SK-N-SH treated with all-trans-retinoic acid at 6 μM for 48 hours (cell line): ENCODE results near the gene SIX2.

Source experiments
- ATAC-seq: fragments of 200-7000 bp; cut with Tn5 transposase; 3 replicates; pipeline ENCODE4 v1.9.1; 2020; ENCODE audit warnings: mild to moderate bottlenecking, moderate library complexity
- ARNTL ChIP-seq: fragments of 450-650 bp; formaldehyde crosslinking; IDR thresholded peaks from 2 replicates; pipeline ENCODE4 v1.5.0; 2020; ENCODE audit warnings: low read depth, mild to moderate bottlenecking, moderate library complexity, borderline replicate concordance
- BACH2 ChIP-seq: fragments of 250-450 bp; sonication (Bioruptor Pico); IDR thresholded peaks from 2 replicates; pipeline ENCODE4 v1.9.0; 2021; ENCODE audit warnings: mild to moderate bottlenecking, borderline replicate concordance
- CSDC2 ChIP-seq: fragments of 250-450 bp; sonication (Bioruptor Pico); IDR thresholded peaks from 2 replicates; pipeline ENCODE4 v1.5.0; 2020; ENCODE audit warnings: mild to moderate bottlenecking, moderate library complexity
- CSRNP3 ChIP-seq: fragments of 250-450 bp; sonication (Bioruptor Pico); IDR thresholded peaks from 2 replicates; pipeline ENCODE4 v1.5.1; 2021; ENCODE audit warnings: mild to moderate bottlenecking, moderate library complexity
- GLIS3 ChIP-seq: fragments of 250-450 bp; sonication (Bioruptor Pico); IDR thresholded peaks from 2 replicates; pipeline ENCODE4 v1.5.0; 2020; ENCODE audit warnings: mild to moderate bottlenecking, moderate library complexity
- ISL1 ChIP-seq: fragments of 250-450 bp; sonication (Bioruptor Pico); IDR thresholded peaks from 2 replicates; pipeline ENCODE4 v2.1.2; 2022; ENCODE audit warnings: mild to moderate bottlenecking, moderate library complexity
- OSR1 ChIP-seq: fragments of 250-450 bp; sonication (Bioruptor Pico); IDR thresholded peaks from 2 replicates; pipeline ENCODE4 v1.8.0; 2022; ENCODE audit warnings: moderate library complexity, mild to moderate bottlenecking, inconsistent platforms
- PPARA ChIP-seq: fragments of 250-450 bp; sonication (Bioruptor Pico); IDR thresholded peaks from 2 replicates; pipeline ENCODE4 v1.5.0; 2020; ENCODE audit warnings: mild to moderate bottlenecking, borderline replicate concordance
- RARB ChIP-seq: fragments of 250-450 bp; sonication (Bioruptor Pico); IDR thresholded peaks from 2 replicates; pipeline ENCODE4 v1.8.0; 2021; ENCODE audit warnings: mild to moderate bottlenecking, moderate library complexity
- SNAI2 ChIP-seq: fragments of 250-450 bp; sonication (Bioruptor Pico); IDR thresholded peaks from 2 replicates; pipeline ENCODE4 v1.5.0; 2020; ENCODE audit warnings: mild to moderate bottlenecking, moderate library complexity
- TCF4 ChIP-seq: fragments of 250-450 bp; sonication (Bioruptor Pico); IDR thresholded peaks from 2 replicates; pipeline ENCODE4 v1.8.0; 2021; ENCODE audit warnings: mild to moderate bottlenecking, moderate library complexity, borderline replicate concordance
- TOX ChIP-seq: fragments of 250-450 bp; sonication (Bioruptor Pico); IDR thresholded peaks from 2 replicates; pipeline ENCODE4 v1.8.0; 2021; ENCODE audit warnings: mild to moderate bottlenecking, moderate library complexity, borderline replicate concordance
- ZC3H10 ChIP-seq: fragments of 250-450 bp; sonication (Bioruptor Pico); IDR thresholded peaks from 2 replicates; pipeline ENCODE4 v1.5.1; 2021; ENCODE audit warnings: mild to moderate bottlenecking, moderate library complexity
- ZFP3 ChIP-seq: fragments of 250-450 bp; sonication (Bioruptor Pico); IDR thresholded peaks from 2 replicates; pipeline ENCODE4 v1.5.0; 2020; ENCODE audit warnings: mild to moderate bottlenecking, moderate library complexity
- ZFP30 ChIP-seq: fragments of 450-650 bp; formaldehyde crosslinking; IDR thresholded peaks from 2 replicates; pipeline ENCODE4 v1.5.0; 2022; ENCODE audit warnings: mild to moderate bottlenecking, moderate library complexity
- ZNF565 ChIP-seq: fragments of 450-650 bp; formaldehyde crosslinking; conservative IDR thresholded peaks from 2 replicates; pipeline ENCODE4 v1.5.0; 2020; ENCODE audit warnings: low read depth, mild to moderate bottlenecking, moderate library complexity
- ZNF70 ChIP-seq: fragments of 450-650 bp; formaldehyde crosslinking; IDR thresholded peaks from 2 replicates; pipeline ENCODE4 v1.5.0; 2020; ENCODE audit warnings: mild to moderate bottlenecking, moderate library complexity
- ZNF8 ChIP-seq: fragments of 450-650 bp; formaldehyde crosslinking; IDR thresholded peaks from 2 replicates; pipeline ENCODE4 v1.5.0; 2020; ENCODE audit warnings: mild to moderate bottlenecking, moderate library complexity
- TF ChIP-seq, protein P1 (sequence below): fragments of 250-450 bp; sonication (Bioruptor Pico); IDR thresholded peaks from 2 replicates; pipeline ENCODE4 v1.8.0; 2020; ENCODE audit warnings: mild to moderate bottlenecking, moderate library complexity, borderline replicate concordance
- TF ChIP-seq, protein P2 (sequence below): fragments of 250-450 bp; sonication (Bioruptor Pico); IDR thresholded peaks from 2 replicates; pipeline ENCODE4 v1.5.0; 2020; ENCODE audit warnings: mild to moderate bottlenecking, moderate library complexity
- TF ChIP-seq, protein P3 (sequence below): fragments of 250-450 bp; sonication (Bioruptor Pico); IDR thresholded peaks from 2 replicates; pipeline ENCODE4 v1.8.0; 2021; ENCODE audit warnings: low read depth, mild to moderate bottlenecking, moderate library complexity, borderline replicate concordance
- TF ChIP-seq, protein P4 (sequence below): fragments of 250-450 bp; sonication (Bioruptor Pico); IDR thresholded peaks from 2 replicates; pipeline ENCODE4 v1.5.1; 2020; ENCODE audit warnings: low read depth, mild to moderate bottlenecking, moderate library complexity

Gene SIX2

DNA sequence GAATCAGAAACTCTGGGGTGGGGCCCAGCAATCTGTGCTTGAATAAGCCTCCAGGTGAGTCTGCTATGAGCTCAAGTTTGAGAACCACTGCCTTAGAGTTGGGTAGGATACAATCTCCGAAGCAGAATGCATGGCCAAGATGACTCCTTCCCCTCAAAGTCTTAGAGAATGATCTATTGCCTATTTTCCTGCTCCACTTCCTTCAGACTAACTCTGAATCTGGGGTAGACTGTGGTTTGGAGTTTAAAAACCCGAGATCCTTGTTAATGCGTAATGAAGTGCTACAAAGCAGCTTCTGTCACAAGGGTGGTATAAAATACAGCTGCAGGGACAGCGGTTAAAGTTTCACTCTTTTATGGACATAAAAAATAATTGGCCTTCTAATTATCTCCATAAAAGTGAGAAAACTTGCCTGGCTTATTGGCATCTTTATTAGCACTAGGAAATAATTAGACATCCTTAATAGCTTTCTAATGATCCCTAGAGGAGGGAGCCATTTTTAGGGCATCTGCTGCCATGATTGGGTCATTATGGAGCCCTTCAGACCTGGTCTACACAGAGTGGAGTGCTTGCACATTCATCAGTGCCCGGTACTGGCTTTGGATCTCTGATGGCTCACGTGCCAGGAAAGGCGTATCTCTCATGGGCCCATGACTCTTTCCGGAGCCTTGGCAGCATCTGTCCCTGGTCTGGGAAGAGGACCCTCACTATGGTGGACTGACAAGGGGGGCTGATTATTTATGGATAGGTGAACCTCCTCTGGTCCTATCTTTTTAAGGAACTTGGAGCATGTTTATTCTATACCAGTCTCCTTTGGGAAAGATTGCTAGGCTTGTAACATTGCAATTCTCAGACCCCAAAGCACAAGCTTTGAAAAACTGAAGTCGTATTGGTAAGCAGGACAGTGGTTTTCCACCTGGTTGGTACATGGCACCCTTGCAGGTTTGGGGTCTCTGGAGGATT, 28.2 kb downstream of the SIX2 start:
- ATAC-seq, result peak; percentile 35
- TF ChIP-seq SNAI2 (CRISPR knock-in tag) (no peak), ARNTL (CRISPR knock-in tag) (no peak), TCF4 (no peak), CSRNP3 (CRISPR knock-in tag) (no peak), TOX (no peak)
- TF ChIP-seq, protein P1, sequence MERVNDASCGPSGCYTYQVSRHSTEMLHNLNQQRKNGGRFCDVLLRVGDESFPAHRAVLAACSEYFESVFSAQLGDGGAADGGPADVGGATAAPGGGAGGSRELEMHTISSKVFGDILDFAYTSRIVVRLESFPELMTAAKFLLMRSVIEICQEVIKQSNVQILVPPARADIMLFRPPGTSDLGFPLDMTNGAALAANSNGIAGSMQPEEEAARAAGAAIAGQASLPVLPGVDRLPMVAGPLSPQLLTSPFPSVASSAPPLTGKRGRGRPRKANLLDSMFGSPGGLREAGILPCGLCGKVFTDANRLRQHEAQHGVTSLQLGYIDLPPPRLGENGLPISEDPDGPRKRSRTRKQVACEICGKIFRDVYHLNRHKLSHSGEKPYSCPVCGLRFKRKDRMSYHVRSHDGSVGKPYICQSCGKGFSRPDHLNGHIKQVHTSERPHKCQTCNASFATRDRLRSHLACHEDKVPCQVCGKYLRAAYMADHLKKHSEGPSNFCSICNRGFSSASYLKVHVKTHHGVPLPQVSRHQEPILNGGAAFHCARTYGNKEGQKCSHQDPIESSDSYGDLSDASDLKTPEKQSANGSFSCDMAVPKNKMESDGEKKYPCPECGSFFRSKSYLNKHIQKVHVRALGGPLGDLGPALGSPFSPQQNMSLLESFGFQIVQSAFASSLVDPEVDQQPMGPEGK (CRISPR knock-in tag), result no peak

- TF ChIP-seq ZNF565 (CRISPR knock-in tag), result no peak
- TF ChIP-seq ZFP30 (CRISPR knock-in tag), result no peak
- TF ChIP-seq, all 23 proteins: peak for 0
- ATAC-seq, result no peak
Measured at GRCh38 chr2:44979581-44979980, 29.7 kb downstream of the SIX2 start.

GRCh38 chr2:44975571-44976450, 33.4 kb downstream of the SIX2 start:
- ATAC-seq, result no peak

More at GRCh38 chr2:44975571-44976450, 33.4 kb downstream of the SIX2 start:
- TF ChIP-seq ISL1 (no peak), PPARA (no peak), ZFP3 (CRISPR knock-in tag) (no peak), ZNF8 (CRISPR knock-in tag) (no peak), ZNF565 (CRISPR knock-in tag) (no peak), ZC3H10 (CRISPR knock-in tag) (no peak), TCF4 (no peak), TOX (no peak), OSR1 (CRISPR knock-in tag) (no peak), BACH2 (CRISPR knock-in tag) (no peak), ZNF70 (CRISPR knock-in tag) (no peak), CSDC2 (no peak), ZFP30 (CRISPR knock-in tag) (no peak), GLIS3 (CRISPR knock-in tag) (no peak), CSRNP3 (CRISPR knock-in tag) (no peak), RARB (CRISPR knock-in tag) (no peak)
- TF ChIP-seq, protein P2, sequence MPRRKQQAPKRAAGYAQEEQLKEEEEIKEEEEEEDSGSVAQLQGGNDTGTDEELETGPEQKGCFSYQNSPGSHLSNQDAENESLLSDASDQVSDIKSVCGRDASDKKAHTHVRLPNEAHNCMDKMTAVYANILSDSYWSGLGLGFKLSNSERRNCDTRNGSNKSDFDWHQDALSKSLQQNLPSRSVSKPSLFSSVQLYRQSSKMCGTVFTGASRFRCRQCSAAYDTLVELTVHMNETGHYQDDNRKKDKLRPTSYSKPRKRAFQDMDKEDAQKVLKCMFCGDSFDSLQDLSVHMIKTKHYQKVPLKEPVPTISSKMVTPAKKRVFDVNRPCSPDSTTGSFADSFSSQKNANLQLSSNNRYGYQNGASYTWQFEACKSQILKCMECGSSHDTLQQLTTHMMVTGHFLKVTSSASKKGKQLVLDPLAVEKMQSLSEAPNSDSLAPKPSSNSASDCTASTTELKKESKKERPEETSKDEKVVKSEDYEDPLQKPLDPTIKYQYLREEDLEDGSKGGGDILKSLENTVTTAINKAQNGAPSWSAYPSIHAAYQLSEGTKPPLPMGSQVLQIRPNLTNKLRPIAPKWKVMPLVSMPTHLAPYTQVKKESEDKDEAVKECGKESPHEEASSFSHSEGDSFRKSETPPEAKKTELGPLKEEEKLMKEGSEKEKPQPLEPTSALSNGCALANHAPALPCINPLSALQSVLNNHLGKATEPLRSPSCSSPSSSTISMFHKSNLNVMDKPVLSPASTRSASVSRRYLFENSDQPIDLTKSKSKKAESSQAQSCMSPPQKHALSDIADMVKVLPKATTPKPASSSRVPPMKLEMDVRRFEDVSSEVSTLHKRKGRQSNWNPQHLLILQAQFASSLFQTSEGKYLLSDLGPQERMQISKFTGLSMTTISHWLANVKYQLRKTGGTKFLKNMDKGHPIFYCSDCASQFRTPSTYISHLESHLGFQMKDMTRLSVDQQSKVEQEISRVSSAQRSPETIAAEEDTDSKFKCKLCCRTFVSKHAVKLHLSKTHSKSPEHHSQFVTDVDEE (CRISPR knock-in tag), result no peak
- TF ChIP-seq, protein P1 (CRISPR knock-in tag), result no peak
- TF ChIP-seq, protein P3, sequence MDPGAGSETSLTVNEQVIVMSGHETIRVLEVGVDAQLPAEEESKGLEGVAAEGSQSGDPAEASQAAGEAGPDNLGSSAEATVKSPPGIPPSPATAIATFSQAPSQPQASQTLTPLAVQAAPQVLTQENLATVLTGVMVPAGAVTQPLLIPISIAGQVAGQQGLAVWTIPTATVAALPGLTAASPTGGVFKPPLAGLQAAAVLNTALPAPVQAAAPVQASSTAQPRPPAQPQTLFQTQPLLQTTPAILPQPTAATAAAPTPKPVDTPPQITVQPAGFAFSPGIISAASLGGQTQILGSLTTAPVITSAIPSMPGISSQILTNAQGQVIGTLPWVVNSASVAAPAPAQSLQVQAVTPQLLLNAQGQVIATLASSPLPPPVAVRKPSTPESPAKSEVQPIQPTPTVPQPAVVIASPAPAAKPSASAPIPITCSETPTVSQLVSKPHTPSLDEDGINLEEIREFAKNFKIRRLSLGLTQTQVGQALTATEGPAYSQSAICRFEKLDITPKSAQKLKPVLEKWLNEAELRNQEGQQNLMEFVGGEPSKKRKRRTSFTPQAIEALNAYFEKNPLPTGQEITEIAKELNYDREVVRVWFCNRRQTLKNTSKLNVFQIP (CRISPR knock-in tag), result no peak
- TF ChIP-seq, protein P4, sequence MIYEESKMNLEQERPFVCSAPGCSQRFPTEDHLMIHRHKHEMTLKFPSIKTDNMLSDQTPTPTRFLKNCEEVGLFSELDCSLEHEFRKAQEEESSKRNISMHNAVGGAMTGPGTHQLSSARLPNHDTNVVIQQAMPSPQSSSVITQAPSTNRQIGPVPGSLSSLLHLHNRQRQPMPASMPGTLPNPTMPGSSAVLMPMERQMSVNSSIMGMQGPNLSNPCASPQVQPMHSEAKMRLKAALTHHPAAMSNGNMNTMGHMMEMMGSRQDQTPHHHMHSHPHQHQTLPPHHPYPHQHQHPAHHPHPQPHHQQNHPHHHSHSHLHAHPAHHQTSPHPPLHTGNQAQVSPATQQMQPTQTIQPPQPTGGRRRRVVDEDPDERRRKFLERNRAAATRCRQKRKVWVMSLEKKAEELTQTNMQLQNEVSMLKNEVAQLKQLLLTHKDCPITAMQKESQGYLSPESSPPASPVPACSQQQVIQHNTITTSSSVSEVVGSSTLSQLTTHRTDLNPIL (CRISPR knock-in tag), result no peak
